OCI-LY3 (cell line): ENCODE results near the gene TRAPPC12.

Experiments
- H2AFZ ChIP-seq: fragments of 200-600, 300-600 bp; shearing (Covaris generic); 2 replicates; pipeline ENCODE4 v1.6.0; 2014; ENCODE audit warnings: antibody characterized with exemption, low read depth, low read length
- H3K27ac ChIP-seq: fragments of 200-600, 300-600 bp; sonication (generic); 2 replicates; pipeline ENCODE4 v1.5.1; 2014; ENCODE audit warnings: mild to moderate bottlenecking, low read length, moderate library complexity, mixed read lengths
- H3K27me3 ChIP-seq: fragments of 200-600, 300-600 bp; sonication (generic); 2 replicates; pipeline ENCODE4 v1.6.1; 2014; ENCODE audit warnings: low read depth, low read length, mixed read lengths
- H3K36me3 ChIP-seq: fragments of 200-600, 300-600 bp; sonication (generic); replicated peaks from 2 replicates; pipeline ENCODE3; 2014; ENCODE audit warnings: low read depth, low read length, mixed read lengths
- H3K4me1 ChIP-seq: fragments of 300-600, 200-600 bp; sonication (generic); 2 replicates; pipeline ENCODE4 v1.6.1; 2014; ENCODE audit warnings: low read length, mixed read lengths
- H3K4me2 ChIP-seq: fragments of 200-600, 300-600 bp; sonication (generic); 2 replicates; pipeline ENCODE4 v1.6.1; 2014; ENCODE audit warnings: low read length, mixed read lengths
- H3K4me3 ChIP-seq: fragments of 300-600, 200-600 bp; sonication (generic); 2 replicates; pipeline ENCODE4 v1.5.1; 2014; ENCODE audit warnings: antibody characterized with exemption, mild to moderate bottlenecking, low read length, moderate library complexity
- H3K79me2 ChIP-seq: fragments of 300-600, 200-600 bp; shearing (Covaris generic); 2 replicates; pipeline ENCODE4 v1.6.1; 2014; ENCODE audit warnings: mild to moderate bottlenecking, low read length, mixed read lengths
- H3K9ac ChIP-seq: fragments of 300-600, 200-600 bp; shearing (Covaris generic); 2 replicates; pipeline ENCODE4 v1.6.0; 2014; ENCODE audit warnings: mild to moderate bottlenecking, low read length, moderate library complexity
- H3K9me3 ChIP-seq: fragments of 200-600, 300-600 bp; shearing (Covaris generic); 2 replicates; pipeline ENCODE4 v1.6.1; 2014; ENCODE audit warnings: low read length, mixed read lengths; ENCODE audit not compliant: insufficient read depth
- H4K20me1 ChIP-seq: fragments of 200-600, 300-600 bp; sonication (generic); 2 replicates; pipeline ENCODE4 v1.6.1; 2016; ENCODE audit warnings: low read length, mixed read lengths; ENCODE audit not compliant: insufficient read depth
- EZH2phosphoT487 ChIP-seq: fragments of 200-600 bp; shearing (Covaris generic); IDR thresholded peaks from 2 replicates; pipeline ENCODE4 v1.6.1; 2018; ENCODE audit warnings: antibody characterized with exemption, mixed run types, low read depth
- TF ChIP-seq, protein P1 (sequence below): fragments of 200-600, 300-600 bp; sonication (generic); IDR thresholded peaks from 2 replicates; pipeline ENCODE4 v1.5.1; 2014; ENCODE audit warnings: antibody characterized with exemption, low read length, low read depth

Gene TRAPPC12

DNA sequence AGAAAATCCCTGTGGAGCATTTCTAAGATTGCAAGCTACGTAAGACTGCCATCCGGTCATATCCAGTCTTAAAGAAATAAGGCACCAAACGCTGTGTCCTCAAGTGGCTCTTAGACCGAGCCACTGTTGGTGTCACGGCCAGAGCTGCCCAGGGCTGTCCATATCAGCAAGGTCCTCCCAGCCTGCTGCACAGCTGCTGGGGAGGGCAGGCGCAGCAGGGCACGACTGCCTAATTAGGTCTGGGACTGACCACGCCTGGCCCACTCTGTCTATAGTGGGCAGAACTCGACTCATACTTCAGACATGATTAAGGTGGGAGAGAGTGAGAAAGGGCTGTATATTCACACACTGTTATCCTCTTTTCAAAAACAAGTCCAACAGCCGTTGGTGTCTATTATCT, 41.2 kb upstream of the TRAPPC12 start:
- Histone ChIP-seq H3K79me2 (no peaks in the 10 kb centered on the region), H3K4me1 (no peaks in the 10 kb centered on the region), H4K20me1 (no peaks in the 10 kb centered on the region), H3K36me3 (peaks cover 19% of the 10 kb centered on the region), H2AFZ (no peak overlapping the region), H3K9me3 (no peaks in the 10 kb centered on the region), H3K27me3 (no peaks in the 10 kb centered on the region), H3K4me2 (no peak overlapping the region), H3K27ac (no peak overlapping the region), H3K9ac (no peak overlapping the region), H3K4me3 (no peak overlapping the region)
- TF ChIP-seq, protein P1, sequence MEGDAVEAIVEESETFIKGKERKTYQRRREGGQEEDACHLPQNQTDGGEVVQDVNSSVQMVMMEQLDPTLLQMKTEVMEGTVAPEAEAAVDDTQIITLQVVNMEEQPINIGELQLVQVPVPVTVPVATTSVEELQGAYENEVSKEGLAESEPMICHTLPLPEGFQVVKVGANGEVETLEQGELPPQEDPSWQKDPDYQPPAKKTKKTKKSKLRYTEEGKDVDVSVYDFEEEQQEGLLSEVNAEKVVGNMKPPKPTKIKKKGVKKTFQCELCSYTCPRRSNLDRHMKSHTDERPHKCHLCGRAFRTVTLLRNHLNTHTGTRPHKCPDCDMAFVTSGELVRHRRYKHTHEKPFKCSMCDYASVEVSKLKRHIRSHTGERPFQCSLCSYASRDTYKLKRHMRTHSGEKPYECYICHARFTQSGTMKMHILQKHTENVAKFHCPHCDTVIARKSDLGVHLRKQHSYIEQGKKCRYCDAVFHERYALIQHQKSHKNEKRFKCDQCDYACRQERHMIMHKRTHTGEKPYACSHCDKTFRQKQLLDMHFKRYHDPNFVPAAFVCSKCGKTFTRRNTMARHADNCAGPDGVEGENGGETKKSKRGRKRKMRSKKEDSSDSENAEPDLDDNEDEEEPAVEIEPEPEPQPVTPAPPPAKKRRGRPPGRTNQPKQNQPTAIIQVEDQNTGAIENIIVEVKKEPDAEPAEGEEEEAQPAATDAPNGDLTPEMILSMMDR = no peak
- TF ChIP-seq EZH2phosphoT487 = no peak

DNA sequence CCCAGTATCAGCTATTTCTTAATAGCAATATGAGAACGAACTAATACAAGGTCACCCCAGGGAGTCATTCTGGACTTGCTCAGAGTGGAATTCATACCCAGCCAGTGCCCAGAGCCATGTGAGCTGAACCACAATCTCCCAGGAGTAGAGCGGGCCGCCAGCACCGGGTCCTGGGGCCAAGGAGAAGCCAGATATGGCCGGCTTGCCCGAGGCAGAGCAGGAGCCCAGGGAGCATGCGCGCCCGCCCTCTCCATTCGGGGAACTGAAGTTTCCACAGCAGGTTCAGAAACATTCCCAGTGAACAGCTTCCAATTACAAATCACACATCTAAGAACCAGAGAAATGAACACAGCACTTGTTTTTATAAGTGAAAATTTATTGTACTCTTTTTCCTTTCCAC, 39.4 kb upstream of the TRAPPC12 start:
- H3K9ac ChIP-seq = no peak overlapping the region
- no peak overlapping the region for H3K27ac ChIP-seq
- peaks cover 9% of the 10 kb centered on the region for H3K36me3 ChIP-seq
- no peaks in the 10 kb centered on the region for H3K79me2 ChIP-seq
- no peaks in the 10 kb centered on the region for H3K9me3 ChIP-seq
- H3K4me1 ChIP-seq = no peaks in the 10 kb centered on the region
- TF ChIP-seq, protein P1 = no peak
- TF ChIP-seq EZH2phosphoT487 = no peak
- H3K4me2 ChIP-seq = no peak overlapping the region
- no peaks in the 10 kb centered on the region for H3K27me3 ChIP-seq
- no peak overlapping the region for H2AFZ ChIP-seq
- H4K20me1 ChIP-seq = no peaks in the 10 kb centered on the region
- H3K4me3 ChIP-seq = no peak overlapping the region

DNA sequence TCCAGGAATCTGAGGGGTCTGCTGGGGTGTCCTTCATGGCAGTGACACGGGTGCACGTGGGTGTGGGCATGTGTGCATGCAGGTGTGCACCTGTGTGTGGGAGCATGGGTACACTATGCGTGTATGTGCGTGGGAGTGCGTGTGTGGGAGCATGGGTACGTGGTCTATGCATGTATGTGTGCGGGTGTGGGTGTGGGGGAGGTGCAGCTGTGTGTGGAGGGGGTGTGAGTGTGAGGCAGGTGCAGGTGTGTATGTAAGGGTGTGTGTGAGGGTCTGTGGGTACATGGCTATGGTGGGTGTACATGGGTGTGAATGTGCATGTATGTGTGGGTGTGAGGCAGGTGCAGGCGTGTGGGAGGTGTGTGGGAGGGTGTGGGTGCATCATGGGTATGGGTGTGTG, 38.2 kb upstream of the TRAPPC12 start:
- H3K4me1 ChIP-seq = no peaks in the 10 kb centered on the region

DNA sequence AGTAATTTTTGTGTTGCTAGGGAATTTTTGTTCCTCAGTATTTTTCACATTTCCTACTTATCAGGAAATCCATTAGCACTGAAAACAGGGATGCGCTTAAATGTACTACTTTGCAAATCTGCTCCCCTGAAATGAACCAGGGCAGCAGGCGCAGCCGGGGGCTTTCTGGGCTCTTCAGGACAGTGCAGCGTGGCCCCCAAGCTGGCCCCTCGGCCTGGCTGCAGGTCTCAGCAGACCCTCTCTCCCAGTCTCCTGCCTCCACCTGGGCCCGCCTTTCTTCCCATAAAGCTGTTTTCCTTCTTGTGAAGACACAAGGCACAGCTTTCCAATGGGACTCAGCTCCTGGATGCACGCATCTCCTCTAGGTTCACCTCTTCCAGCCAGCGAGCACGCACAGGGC, 37.2 kb upstream of the TRAPPC12 start:
- H3K4me1 ChIP-seq = no peaks in the 10 kb centered on the region
- no peaks in the 10 kb centered on the region for H4K20me1 ChIP-seq
- no peak overlapping the region for H3K4me2 ChIP-seq
- no peak overlapping the region for H2AFZ ChIP-seq
- TF ChIP-seq, protein P1 = no peak
- no peak for TF ChIP-seq EZH2phosphoT487
- no peaks in the 10 kb centered on the region for H3K9me3 ChIP-seq
- no peaks in the 10 kb centered on the region for H3K27me3 ChIP-seq
- peaks cover 8% of the 10 kb centered on the region for H3K36me3 ChIP-seq
- no peaks in the 10 kb centered on the region for H3K79me2 ChIP-seq
- H3K9ac ChIP-seq = no peak overlapping the region
- no peak overlapping the region for H3K4me3 ChIP-seq
- no peak overlapping the region for H3K27ac ChIP-seq

More for the DNA sequence above, 38.2 kb upstream of the TRAPPC12 start:
- peaks cover 2% of the 10 kb centered on the region for H3K36me3 ChIP-seq
- H4K20me1 ChIP-seq = no peaks in the 10 kb centered on the region
- TF ChIP-seq, protein P1 = no peak
- TF ChIP-seq EZH2phosphoT487 = no peak
- no peaks in the 10 kb centered on the region for H3K27me3 ChIP-seq
- no peak overlapping the region for H3K4me3 ChIP-seq
- no peak overlapping the region for H3K4me2 ChIP-seq
- no peak overlapping the region for H2AFZ ChIP-seq
- H3K27ac ChIP-seq = no peak overlapping the region
- no peak overlapping the region for H3K9ac ChIP-seq
- H3K9me3 ChIP-seq = no peaks in the 10 kb centered on the region
- no peaks in the 10 kb centered on the region for H3K79me2 ChIP-seq
